NCI-H1417 treated with DMSO at 0.1 percent for 48 hours (cell line): Measurements from ENCODE around the gene ZYX.
"Not testable (repeated sequence)": the region's sequence is repeated elsewhere in the genome, so short reads cannot be mapped to it uniquely, and the experiment has no call there.

Source experiments
- DNase-seq: peaks from one replicate; lab custom pipeline; 2025; lab: John Stamatoyannopoulos, UW

The ZYX gene

GRCh38 chr7:143384661-143385631 lies 3.8 kb downstream of the ZYX start:
- no peak for DNase-seq

DNA sequence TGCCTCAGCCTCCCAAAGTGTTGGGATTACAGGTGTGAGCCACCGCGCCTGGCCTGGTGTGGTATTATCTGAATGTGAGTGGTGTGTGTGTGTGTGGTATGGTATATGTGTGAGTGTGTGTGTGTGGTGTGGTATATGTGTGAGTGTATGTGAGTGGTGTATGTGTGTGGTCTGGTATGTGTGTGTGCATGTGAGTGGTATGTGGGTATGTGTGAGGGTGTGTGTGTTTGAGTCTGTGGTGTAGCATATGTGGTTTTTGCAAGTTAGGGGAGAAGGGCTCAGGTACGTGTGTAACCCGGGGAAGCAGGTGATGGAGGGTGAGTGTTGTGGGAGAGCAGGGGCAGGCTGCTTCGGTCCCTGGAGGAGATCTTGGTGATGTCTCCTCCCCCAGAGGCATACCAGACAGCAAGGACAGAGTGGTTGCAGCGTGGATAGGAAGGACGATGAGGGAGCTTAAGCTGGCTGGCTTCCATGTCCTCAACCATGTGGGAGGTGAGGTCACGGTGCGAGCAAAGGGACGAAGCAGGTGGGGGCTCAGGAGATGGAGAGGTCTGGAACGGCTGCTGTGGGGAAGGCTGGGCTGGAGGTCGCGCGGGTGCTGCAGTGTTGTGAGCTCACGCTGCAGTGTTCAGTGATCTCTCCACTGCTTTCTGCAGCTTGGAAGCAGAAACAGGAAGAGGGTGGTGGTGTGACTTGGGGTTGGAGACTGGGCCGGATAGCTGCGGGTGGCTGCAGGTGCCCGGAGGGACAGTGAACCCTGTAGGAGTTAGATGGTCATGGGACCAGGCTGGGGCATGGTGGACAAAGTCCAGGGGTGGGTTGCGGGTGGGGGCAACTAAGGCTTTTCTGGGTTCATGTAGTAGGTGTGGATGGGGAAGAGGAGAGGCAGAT lies 5.0 kb downstream of the ZYX start:
- no peak for DNase-seq

- no peak for DNase-seq
Measured at GRCh38 chr7:143387156-143387975, 6.2 kb downstream of the ZYX start.

- no peak for DNase-seq
Measured at GRCh38 chr7:143388051-143388450, 6.9 kb downstream of the ZYX start.

DNA sequence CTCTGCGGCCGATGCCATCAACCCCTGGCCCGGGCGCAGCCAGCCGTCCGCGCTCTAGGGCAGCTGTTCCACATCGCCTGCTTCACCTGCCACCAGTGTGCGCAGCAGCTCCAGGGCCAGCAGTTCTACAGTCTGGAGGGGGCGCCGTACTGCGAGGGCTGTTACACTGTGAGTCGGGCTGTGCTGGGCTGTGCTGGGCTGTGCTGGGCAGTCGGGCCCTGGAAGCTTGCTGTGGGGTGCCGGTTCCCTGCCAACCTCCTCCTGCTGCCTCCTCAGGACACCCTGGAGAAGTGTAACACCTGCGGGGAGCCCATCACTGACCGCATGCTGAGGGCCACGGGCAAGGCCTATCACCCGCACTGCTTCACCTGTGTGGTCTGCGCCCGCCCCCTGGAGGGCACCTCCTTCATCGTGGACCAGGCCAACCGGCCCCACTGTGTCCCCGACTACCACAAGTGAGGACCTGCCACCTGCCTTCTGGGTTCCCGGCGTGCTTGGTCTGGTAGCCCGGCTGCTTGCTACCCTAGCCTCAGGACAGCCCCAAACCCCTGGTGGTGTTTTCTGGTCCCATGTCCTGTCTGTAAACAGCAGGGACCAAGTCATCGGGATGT lies 7.5 kb downstream of the ZYX start:
- no peak for DNase-seq

DNA sequence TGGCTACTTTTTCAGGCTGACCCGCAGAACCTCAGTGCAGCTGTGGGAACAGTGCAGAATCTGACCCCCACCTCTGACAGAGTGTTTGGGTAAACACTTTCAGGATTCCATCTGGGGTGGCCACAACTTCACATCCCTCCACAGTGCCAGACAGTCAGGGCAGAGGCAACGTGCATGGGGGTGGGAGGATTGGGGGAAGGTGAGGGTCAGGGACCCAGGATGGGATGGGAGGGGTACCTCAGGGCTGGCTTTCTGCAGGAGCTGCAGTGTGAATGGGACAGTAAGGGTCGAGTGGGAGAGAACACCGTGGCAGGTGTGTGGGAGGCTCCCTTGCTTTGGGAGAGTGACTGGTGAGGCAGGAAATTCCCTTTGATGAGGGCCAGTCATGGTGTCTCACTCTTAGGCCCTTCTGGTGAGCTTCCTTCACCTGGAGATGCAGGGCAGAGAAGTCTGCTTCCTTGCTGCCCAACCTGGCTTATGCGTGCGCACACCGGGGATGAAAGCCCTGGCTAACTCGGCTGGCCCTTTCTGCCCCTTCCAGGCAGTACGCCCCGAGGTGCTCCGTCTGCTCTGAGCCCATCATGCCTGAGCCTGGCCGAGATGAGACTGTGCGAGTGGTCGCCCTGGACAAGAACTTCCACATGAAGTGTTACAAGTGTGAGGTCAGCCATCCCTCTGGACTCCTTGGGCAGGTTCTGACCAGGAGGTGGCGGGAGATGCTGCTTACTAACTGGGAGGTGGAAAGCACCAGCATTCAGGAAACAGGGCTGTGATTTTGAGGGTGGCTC lies 8.4 kb downstream of the ZYX start:
- DNase-seq: no peak

- DNase-seq: no peak
Measured at GRCh38 chr7:143390104-143390772, 9.1 kb downstream of the ZYX start.

GRCh38 chr7:143390773-143391317 lies 9.7 kb downstream of the ZYX start:
- DNase-seq: no peak

DNA sequence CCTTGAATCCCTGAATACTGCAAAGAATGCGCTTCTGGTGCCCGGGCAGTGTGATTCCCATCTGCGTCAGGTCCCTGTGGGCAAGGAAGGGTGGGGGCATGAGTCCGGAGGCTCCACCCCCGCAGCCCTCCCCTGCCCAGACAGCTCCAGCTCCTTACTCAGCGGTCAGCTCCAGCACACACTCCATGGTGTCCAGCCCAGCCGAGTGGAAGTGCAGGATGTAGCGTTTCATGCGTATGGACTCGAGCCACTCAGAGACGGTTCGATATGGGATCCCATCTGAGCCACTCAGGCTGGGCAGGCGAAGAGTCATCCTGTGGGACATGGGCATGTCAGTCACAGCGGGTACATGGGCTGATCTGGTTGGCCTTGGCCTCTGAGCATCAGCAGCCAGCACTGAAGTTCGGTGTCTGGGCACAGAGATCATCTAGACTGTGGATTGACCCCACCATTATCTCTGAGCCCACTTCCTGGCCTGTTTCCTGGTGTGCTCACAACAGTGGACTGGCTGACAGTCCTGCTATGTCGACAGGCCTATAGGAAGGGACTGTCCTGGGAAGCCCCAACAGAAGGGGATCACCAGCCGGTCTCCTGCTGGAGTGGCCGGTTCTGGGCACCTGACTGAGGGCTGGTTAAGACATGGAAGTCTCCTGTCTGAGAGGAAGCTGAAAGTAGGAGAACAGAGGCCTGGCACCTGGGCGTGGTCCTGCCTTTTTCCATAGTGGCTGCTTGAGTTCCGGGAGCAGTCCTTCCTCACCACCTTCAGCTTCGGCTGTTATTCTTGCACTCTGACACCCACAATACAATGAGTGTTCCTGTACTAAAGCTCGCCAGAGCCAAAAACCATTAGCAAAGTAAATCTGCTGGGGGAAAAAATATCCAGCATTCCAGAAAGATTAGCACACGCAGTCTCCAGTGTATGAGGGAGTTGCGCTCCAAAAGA lies 10.6 kb downstream of the ZYX start:
- no peak for DNase-seq

DNA sequence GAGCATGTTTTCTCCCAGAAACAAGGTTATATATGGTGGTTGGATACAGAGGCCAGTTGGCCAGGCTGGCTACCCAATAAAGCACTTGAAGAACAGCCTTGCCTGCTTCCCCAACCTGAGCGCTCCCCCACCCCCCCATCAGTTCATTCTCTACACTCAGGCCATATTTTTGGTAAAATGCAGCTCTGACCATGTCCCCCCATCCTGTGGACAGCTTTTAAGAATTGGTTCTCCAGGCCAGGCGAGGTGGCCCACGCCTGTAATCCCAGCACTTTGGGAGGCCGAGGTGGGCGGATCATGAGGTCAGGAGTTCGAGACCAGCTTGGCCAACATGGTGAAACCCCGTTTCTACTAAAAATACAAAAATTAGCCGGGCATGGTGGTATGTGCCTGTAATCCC lies 11.3 kb downstream of the ZYX start:
- DNase-seq: not testable (repeated sequence)

DNA sequence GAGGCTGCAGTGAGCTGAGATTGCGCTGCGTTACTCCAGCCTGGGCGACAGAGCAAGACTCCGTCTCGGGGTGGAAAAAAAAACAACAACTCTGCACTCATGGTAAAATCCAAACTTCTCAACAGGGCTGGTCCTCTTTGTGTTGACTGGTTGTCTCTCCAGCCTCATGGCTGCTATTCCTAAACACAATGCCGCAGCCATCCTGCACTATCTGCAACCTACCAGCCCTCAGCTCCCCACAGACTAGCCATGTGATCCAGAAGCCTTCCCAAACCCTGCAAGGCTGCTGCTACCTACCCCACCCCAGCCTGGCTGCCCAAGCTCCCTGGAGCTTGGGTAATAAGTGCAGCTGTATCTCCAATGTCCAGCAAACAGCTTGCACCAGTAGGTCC lies 11.7 kb downstream of the ZYX start:
- DNase-seq: no peak

GRCh38 chr7:143393267-143394041 lies 12.3 kb downstream of the ZYX start:
- no peak for DNase-seq

- DNase-seq: no peak
Measured at GRCh38 chr7:143394068-143394467, 12.9 kb downstream of the ZYX start.

DNA sequence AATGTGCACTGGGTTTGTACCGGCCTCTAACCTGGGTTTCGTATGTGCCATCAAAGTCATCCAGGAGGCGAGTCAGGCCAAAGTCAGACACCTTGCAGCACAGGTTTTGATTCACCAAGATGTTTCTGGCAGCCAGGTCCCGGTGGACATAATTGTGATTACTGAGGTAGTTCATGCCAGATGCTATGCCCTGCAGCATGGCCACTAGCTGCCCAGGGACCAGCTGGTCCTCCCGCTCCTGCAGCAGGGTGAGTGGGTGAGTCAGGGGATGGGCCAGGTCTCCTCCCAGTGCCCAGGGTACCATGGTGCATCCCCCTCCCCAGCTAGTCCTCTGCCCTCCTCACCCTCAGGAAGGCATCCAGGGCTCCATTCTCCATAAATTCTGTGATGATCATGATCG lies 13.6 kb downstream of the ZYX start:
- no peak for DNase-seq

- DNase-seq: no peak
Measured at GRCh38 chr7:143395187-143396149, 14.3 kb downstream of the ZYX start.

- DNase-seq: no peak
Measured at GRCh38 chr7:143396182-143396581, 15.0 kb downstream of the ZYX start.
